Heart left ventricle (tissue), 16 donors: Measurements from ENCODE around the gene EGLN1. TPM values are rescaled to one million over a fixed set of nuclear protein-coding genes. Genes with fewer than 3 reads are reported as not detected.

Experiments used
- ATAC-seq, 4 donors: fragments of 200-7000 bp; cut with Tn5 transposase; one replicate each; pipeline ENCODE4 v1.9.1; 2020 to 2022; ENCODE audit warnings: moderate library complexity in 4 of 4, mild to moderate bottlenecking in 3 of 4, moderate number of reproducible peaks in 1 of 4
- DNase-seq, 5 donors: peaks; one replicate each; pipeline ENCODE4 v3.0.0-alpha.2; 2020
- H3K27ac ChIP-seq, 12 donors: fragments of 200-600 bp; sonication (generic) in 4 of 12; one replicate each; pipeline versions ENCODE4 v1.5.0 to v1.8.0; 2016 to 2022; ENCODE audit warnings: mild to moderate bottlenecking in 2 of 12
- H3K27me3 ChIP-seq, 9 donors: fragments of 200-600 bp; sonication (generic) in 2 of 9; one replicate each; pipeline versions ENCODE4 v1.5.1 to v1.8.0; 2016 to 2022; ENCODE audit warnings: mild to moderate bottlenecking in 3 of 9
- H3K36me3 ChIP-seq, 9 donors: fragments of 200-600 bp; sonication (generic) in 2 of 9; one replicate each; pipeline versions ENCODE4 v1.5.0 to v1.8.0; 2018 to 2022; ENCODE audit warnings: mild to moderate bottlenecking in 2 of 9
- H3K4me1 ChIP-seq, 12 donors: fragments of 200-600 bp; sonication (generic) in 4 of 12; one replicate each; pipeline versions ENCODE4 v1.5.0 to v1.8.0; 2016 to 2022; ENCODE audit warnings: mild to moderate bottlenecking in 3 of 12
- H3K4me3 ChIP-seq, 12 donors: fragments of 200-600 bp; sonication (generic) in 4 of 12; one replicate each; pipeline versions ENCODE4 v1.5.0 to v1.8.0; 2017 to 2022; ENCODE audit warnings: mild to moderate bottlenecking in 9 of 12, moderate library complexity in 4 of 12
- H3K9me3 ChIP-seq, 12 donors: fragments of 200-600 bp; sonication (generic) in 4 of 12; one replicate each; pipeline versions ENCODE4 v1.5.0 to v1.8.0; 2016 to 2022; ENCODE audit warnings: mild to moderate bottlenecking in 1 of 12
- CTCF ChIP-seq, 12 donors: fragments of 200-600 bp; sonication (generic) in 4 of 12; IDR thresholded peaks; one replicate each; pipeline versions ENCODE4 v1.5.0 to v1.8.0; 2018 to 2022; ENCODE audit warnings: antibody characterized with exemption in 12 of 12, mild to moderate bottlenecking in 5 of 12
- POLR2A ChIP-seq, 2 donors: fragments of 450-650 bp; IDR thresholded peaks; one replicate each; pipeline ENCODE4 v1.6.1; 2017; ENCODE audit warnings: antibody characterized with exemption in 2 of 2, mild to moderate bottlenecking in 2 of 2, moderate library complexity in 2 of 2
- WGBS, 4 donors: extraction: QIAGEN DNeasy Blood & Tissue Kit in 2 of 4; methylation state at CpG; one replicate each; pipeline versions ENCODE4 v1.1.5 to v1.1.7; 2013 to 2018; 5-methylcytosine and 5-hydroxymethylcytosine counted together
- intact Hi-C, 10 donors: fragments of 100-400 bp; cut with DNase I; formaldehyde crosslinking; loops; one replicate each; pipeline versions ENCODE4 v1.11.1 to v1.14.2; 2022
- polyA plus RNA-seq, 2 donors: library from polyadenylated mRNA; stranded (reverse); fragments of 200-250 nt; gene quantifications; one replicate each; pipeline ENCODE4 v1.2.3, GENCODE V29; 2013
- total RNA-seq, 9 donors: library from RNA; depleted of rRNA in 2 of 9; stranded (reverse); fragments of >200 nt in 2 of 9; fragmentation: NEBNext Ultra II Directional in 3 of 9; extraction: Animal tissue kit (Norgen Biotek cat#: 25700) in 3 of 9; gene quantifications; one replicate each; pipeline versions ENCODE4 v1.1.0 to v1.2.4, GENCODE V29; 2016 to 2023
- donor health status: ischemic (EF 13 %, LVEDD 7.1; RV severe dilation, severe dysfunction).
- donor health status: healthy with polysubstance abuse.
- donor health status: DM: no; HTN: yes; CAD: no.
- donor health status: DM: no; HTN: no; CAD: no.
- donor health status: ischemic (EF 25% LVEDD 6.9; RV normal size, moderate dysfunction).
- donor health status: ischemic (EF 25% LVEDD 5.7; RV mildly dilated, moderate dysfunction).
- donor health status: healthy.
- donor health status: DM: yes; HTN: yes; CAD: no.
- donor health status: ischemic (EF 35%, LVEDD 5.7; RV mildly dilated, moderate dysfunction).
- donor health status: nonischemic (EF 11% LVEDD 7.7; RV severe dilation, severe dysfunction).
- donor health status: DM: yes; HTN: yes; CAD: no.
- donor health status: PGD.
- donor health status: ischemic (EF 29% LVEDD 5.4; RV normal size, mild dysfunction).
- donor health status: nonischemic (EF 23%, LVEDD 6.1; RV moderate dilation, normal function).

The EGLN1 gene
- total and polyA plus RNA-seq, 11 donors, result 20.8 to 122 (median 70.0) TPM

GRCh38 chr1:231420299-231420958, 1.7 kb downstream of the EGLN1 start:
- DNase-seq (no peak), ATAC-seq (peak in 1 of 4 donors; percentile 29)
- 0 to 1% (median 0%) methylated on average over 18 of the region's 18 CpGs for WGBS, 4 donors
- no peaks in the 10 kb centered on the region for H3K9me3 ChIP-seq
- intact Hi-C loops, result loop anchor here in 8 of 10 donors (2.0 to 10.0 kb wide), 9 partner anchors 43 to 182 kb away; partner anchors contain the start of gene TSNAX (in 5 of the 8)
- peak overlapping the region; percentile 76 to 97 (median 84) for H3K4me3 ChIP-seq
- H3K36me3 ChIP-seq, result peaks cover 0 to 6% (median 0%) of the 10 kb centered on the region in 9 donors
- no peaks in the 10 kb centered on the region for H3K27me3 ChIP-seq
- H3K4me1 ChIP-seq, result peaks cover 4 to 70% (median 49%) of the 10 kb centered on the region in 12 donors
- H3K27ac ChIP-seq, result peak overlapping the region; percentile 89 to 100 (median 99)
- TF ChIP-seq CTCF (IDR thresholded peaks at IDR 0.05) (no peak), POLR2A (IDR thresholded peaks at IDR 0.05) (no peak)

- H3K4me1 ChIP-seq, result peaks cover 4 to 69% (median 49%) of the 10 kb centered on the region in 12 donors
- WGBS, 4 donors, result 1 to 3% (median 2%) methylated on average over 8 of the region's 8 CpGs
- peak overlapping the region; percentile 76 to 97 (median 84) for H3K4me3 ChIP-seq
Measured at GRCh38 chr1:231419738-231420298, 2.3 kb downstream of the EGLN1 start.

GRCh38 chr1:231419147-231419546, 2.9 kb downstream of the EGLN1 start:
- TF ChIP-seq POLR2A (IDR thresholded peaks at IDR 0.05), result no peak
- TF ChIP-seq CTCF (IDR thresholded peaks at IDR 0.05), result no peak
- peaks cover 4 to 69% (median 52%) of the 10 kb centered on the region in 12 donors for H3K4me1 ChIP-seq
- intact Hi-C loops, result loop anchor here in 6 of 10 donors (5.0 to 10.0 kb wide), 4 partner anchors 37 to 84 kb away; partner anchors contain the start of genes EXOC8 (in 1 of the 6) and SPRTN (in 1 of the 6)

More at GRCh38 chr1:231419738-231420298, 2.3 kb downstream of the EGLN1 start:
- TF ChIP-seq CTCF (IDR thresholded peaks at IDR 0.05), result no peak
- no peak for TF ChIP-seq POLR2A (IDR thresholded peaks at IDR 0.05)
- intact Hi-C loops, result loop anchor here in 9 of 10 donors (2.0 to 10.0 kb wide), 12 partner anchors 38 to 182 kb away; partner anchors contain the start of genes TSNAX (in 5 of the 9), EXOC8 (in 1 of the 9) and SPRTN (in 1 of the 9)
- Histone ChIP-seq H3K36me3 (peaks cover 0 to 6% (median 0%) of the 10 kb centered on the region in 9 donors), H3K9me3 (no peaks in the 10 kb centered on the region), H3K27me3 (no peaks in the 10 kb centered on the region), H3K27ac (peak overlapping the region; percentile 89 to 100 (median 99))
- ATAC-seq (no peak), DNase-seq (no peak)

GRCh38 chr1:231418741-231419107, 3.4 kb downstream of the EGLN1 start:
- Histone ChIP-seq H3K4me1 (peaks cover 4 to 73% (median 54%) of the 10 kb centered on the region in 12 donors), H3K27ac (peak overlapping the region in 7 of 12 donors; percentile 97 to 99 (median 98)), H3K36me3 (peaks cover 0 to 6% (median 0%) of the 10 kb centered on the region in 9 donors), H3K27me3 (no peaks in the 10 kb centered on the region), H3K4me3 (peak overlapping the region; percentile 76 to 97 (median 84)), H3K9me3 (no peaks in the 10 kb centered on the region)
- intact Hi-C loops, result loop anchor here in 6 of 10 donors (5.0 to 10.0 kb wide), 4 partner anchors 36 to 84 kb away; partner anchors contain the start of genes EXOC8 (in 1 of the 6) and SPRTN (in 1 of the 6)
- ATAC-seq (no peak), DNase-seq (no peak)
- 14 to 23% (median 18%) methylated on average over 4 of the region's 4 CpGs for WGBS, 4 donors
- TF ChIP-seq CTCF (IDR thresholded peaks at IDR 0.05) (no peak), POLR2A (IDR thresholded peaks at IDR 0.05) (no peak)

More at GRCh38 chr1:231419147-231419546, 2.9 kb downstream of the EGLN1 start:
- DNase-seq (no peak), ATAC-seq (no peak)
- H3K27ac ChIP-seq, result peak overlapping the region in 9 of 12 donors; percentile 97 to 100 (median 99)
- H3K36me3 ChIP-seq, result peaks cover 0 to 6% (median 0%) of the 10 kb centered on the region in 9 donors
- no peaks in the 10 kb centered on the region for H3K9me3 ChIP-seq
- peak overlapping the region; percentile 76 to 97 (median 84) for H3K4me3 ChIP-seq
- WGBS, 4 donors, result 6 to 16% (median 11%) methylated on average over 1 of the region's 1 CpG
- no peaks in the 10 kb centered on the region for H3K27me3 ChIP-seq
